Cardiac fibroblast (primary cell): ENCODE data around the gene PSMG1.

Source experiments
- DNase-seq, 2 donors: peaks; one replicate each; pipeline versions ENCODE4 v3.0.0 to v3.0.0-alpha.2; 2010; ENCODE audit warnings: low read depth in 2 of 2
- H3K4me3 ChIP-seq, 2 donors: replicated peaks in 1 of 2; 1 replicate in 1 of 2; 2 replicates in 1 of 2; pipeline ENCODE4 v1.5.1; 2011; ENCODE audit warnings: low read depth in 2 of 2, low read length in 2 of 2, mild to moderate bottlenecking in 2 of 2, moderate library complexity in 1 of 2
- CTCF ChIP-seq: IDR thresholded peaks from one replicate; pipeline ENCODE4 v1.5.1; 2011; ENCODE audit warnings: low read depth, mild to moderate bottlenecking, low read length, inconsistent platforms

PSMG1 gene

GRCh38 chr21:39218082-39218409 is 34.8 kb upstream of the PSMG1 start:
- no peak overlapping the region for H3K4me3 ChIP-seq
- no peak for TF ChIP-seq CTCF
- DNase-seq = no peak

GRCh38 chr21:39217356-39218081 is 34.3 kb upstream of the PSMG1 start:
- no peak overlapping the region for H3K4me3 ChIP-seq
- no peak for DNase-seq
- no peak for TF ChIP-seq CTCF

GRCh38 chr21:39216290-39216689 is 33.0 kb upstream of the PSMG1 start:
- no peak for DNase-seq
- no peak overlapping the region for H3K4me3 ChIP-seq
- TF ChIP-seq CTCF = no peak

- H3K4me3 ChIP-seq = no peak overlapping the region
- TF ChIP-seq CTCF = no peak
- no peak for DNase-seq
Observed at GRCh38 chr21:39215078-39215477, 31.8 kb upstream of the PSMG1 start.

- no peak for TF ChIP-seq CTCF
- no peak for DNase-seq
- H3K4me3 ChIP-seq = no peak overlapping the region
Observed at GRCh38 chr21:39209334-39209688, 26.1 kb upstream of the PSMG1 start.

GRCh38 chr21:39208624-39209333 is 25.5 kb upstream of the PSMG1 start:
- H3K4me3 ChIP-seq = no peak overlapping the region
- no peak for TF ChIP-seq CTCF
- DNase-seq = peak in 1 of 2 donors; percentile 50

- TF ChIP-seq CTCF = peak; percentile 29
- DNase-seq = no peak
Observed at GRCh38 chr21:39204134-39204533, 20.9 kb upstream of the PSMG1 start.

More at GRCh38 chr21:39204134-39204533, 20.9 kb upstream of the PSMG1 start:
- H3K4me3 ChIP-seq = no peak overlapping the region
